ENCODE measurements around the gene FBXO48.

GRCh38 chr2:68501768-68502167, 34.7 kb upstream of the FBXO48 start:
- TF ChIP-seq GATA2 (IDR thresholded peaks at IDR 0.05; ENCODE audit: low read depth, low read length) (no peak), GATA3 (IDR thresholded peaks at IDR 0.05; ENCODE audit: low read depth, low read length) (no peak)

Data from SH-SY5Y (cell line).